DMS79 (cell line): ENCODE measurements around the gene CDK12.
"Not testable (repeated sequence)": the region's sequence is repeated elsewhere in the genome, so short reads cannot be mapped to it uniquely, and the experiment has no call there.

Experiments
- DNase-seq: peaks from one replicate; lab custom pipeline; 2025; lab: John Stamatoyannopoulos, UW

CDK12 gene

DNA sequence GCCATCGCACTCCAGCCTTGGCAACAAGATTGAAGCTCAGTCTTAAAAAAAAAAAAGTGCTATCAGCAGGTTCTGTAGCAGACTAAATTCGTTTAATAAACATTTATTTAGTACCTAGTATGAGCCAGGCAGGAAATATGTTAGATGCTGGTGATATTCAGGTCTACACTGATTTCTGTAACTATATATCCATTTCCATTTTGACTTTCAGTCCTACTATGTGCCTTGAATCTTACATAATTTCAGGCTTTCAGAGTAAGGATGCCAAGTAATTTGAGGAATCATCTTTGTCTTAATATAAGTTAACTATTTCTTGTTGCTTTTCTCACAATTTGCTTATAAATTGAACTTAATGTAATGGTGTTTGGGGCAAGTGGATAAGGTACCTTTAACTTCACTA is 46.2 kb downstream of the CDK12 start:
- no peak for DNase-seq

DNA sequence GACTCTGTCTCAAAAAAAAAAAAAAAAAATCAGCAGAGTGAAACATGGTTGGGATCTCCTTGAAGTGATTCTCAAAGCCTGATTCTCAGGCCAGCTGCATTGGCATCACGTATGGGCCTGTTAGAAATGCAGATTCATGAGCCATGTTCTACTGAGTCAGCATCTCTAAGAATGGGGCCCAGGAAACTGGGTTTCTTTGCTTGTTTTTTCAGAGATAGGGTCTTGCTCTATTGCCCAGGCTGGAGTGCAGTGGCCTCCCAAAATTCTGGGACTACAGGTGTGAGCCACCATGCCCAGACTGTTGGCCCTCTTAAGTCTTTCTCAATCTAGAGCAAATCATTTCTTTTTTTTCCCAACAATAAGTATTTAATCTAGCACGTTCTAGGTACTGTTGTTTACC is 47.7 kb downstream of the CDK12 start:
- no peak for DNase-seq

DNA sequence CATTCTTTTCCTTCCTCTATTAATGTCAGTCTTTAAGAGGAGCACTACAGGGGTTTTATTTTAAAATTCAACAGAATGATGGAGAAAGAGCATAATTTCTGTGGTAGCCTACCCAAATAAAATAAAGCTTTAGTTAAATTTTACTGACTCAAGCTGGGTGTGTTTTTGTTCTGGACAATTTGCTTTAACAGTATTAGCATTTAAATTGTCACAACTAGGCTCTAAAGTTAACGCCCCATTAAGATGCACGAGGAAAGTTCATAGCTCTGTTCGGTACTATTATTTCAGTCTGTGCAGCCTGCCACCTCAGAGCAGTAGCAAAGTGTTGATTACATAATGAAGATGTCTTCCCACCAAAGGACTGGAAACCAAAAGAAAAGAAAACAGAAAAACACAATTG is 52.0 kb downstream of the CDK12 start:
- DNase-seq, result no peak

DNA sequence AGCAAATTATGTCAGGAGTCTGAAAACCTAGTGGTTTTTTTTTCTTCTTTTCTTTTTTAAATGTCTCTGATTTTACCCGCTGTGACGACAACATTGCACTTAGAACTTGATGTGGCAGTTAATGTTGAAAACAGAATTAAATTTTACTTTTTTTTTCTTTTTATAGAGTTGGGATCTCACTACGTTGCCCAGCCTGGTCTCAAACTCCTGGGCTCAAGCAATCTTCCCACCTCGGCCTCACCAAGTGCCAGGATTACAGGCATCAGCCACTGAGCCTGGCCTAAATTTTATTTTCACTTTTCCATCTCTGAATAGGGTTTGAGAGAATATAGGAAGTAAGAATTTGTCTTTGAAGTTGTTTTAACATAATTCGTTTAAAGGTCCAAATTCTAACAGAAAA is 52.6 kb downstream of the CDK12 start:
- no peak for DNase-seq

DNA sequence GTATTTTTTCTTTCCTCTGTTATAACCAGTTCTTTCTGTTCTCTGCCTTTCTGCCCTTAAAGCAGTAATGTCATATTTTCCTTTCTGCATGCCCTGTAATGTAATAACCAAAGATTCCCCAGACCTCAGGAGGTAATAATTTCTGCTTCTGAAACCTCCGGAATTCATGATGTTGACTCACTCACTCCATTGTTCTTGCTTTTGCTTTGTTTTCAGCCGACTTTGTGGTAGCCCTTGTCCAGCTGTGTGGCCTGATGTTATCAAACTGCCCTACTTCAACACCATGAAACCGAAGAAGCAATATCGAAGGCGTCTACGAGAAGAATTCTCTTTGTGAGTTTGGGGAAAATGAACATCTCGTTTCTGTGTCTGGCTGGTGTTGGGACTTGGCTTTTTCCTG is 55.9 kb downstream of the CDK12 start:
- no peak for DNase-seq

DNA sequence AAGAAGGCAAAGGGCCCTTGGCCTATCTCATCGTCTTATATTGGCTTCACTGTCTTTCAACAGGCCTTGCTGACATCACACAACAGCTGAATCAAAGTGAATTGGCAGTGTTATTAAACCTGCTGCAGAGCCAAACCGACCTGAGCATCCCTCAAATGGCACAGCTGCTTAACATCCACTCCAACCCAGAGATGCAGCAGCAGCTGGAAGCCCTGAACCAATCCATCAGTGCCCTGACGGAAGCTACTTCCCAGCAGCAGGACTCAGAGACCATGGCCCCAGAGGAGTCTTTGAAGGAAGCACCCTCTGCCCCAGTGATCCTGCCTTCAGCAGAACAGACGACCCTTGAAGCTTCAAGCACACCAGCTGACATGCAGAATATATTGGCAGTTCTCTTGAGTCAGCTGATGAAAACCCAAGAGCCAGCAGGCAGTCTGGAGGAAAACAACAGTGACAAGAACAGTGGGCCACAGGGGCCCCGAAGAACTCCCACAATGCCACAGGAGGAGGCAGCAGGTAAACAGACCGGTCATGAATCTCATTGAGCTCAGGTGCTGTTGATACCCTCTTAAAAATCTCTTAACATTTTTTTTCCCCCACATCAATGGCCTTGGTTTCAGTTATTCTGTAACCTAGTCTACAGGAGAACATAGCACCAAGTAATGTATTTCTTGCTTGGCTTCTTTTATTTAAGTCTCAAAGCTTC is 64.7 kb downstream of the CDK12 start:
- DNase-seq, result no peak

DNA sequence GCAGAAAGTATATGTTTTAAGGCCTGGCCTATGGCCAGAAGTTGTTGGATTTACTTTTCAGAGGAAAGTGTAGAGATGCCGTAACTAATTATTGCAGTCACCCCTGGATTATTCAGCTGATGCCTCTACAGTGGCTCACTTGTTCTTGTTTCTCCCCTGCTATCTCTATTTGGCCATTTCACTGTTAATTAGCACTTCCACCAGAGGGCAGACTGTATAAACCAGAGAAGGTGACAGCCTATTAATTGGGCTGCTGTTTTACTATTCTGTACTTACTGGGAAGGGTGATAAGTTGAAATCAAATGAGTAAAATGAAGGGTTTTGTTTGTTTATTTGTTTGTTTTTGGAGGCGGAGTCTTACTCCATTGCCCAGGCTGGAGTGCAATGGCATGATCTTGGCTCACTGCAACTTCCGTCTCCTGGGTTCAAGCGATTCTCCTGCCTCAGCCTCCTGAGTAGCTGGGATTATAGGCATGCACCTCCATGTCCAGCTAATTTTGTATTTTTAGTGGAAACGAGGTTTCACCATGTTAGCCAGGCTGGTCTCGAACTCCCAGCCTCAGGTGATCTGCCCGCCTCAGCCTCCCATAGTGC is 66.0 kb downstream of the CDK12 start:
- no peak for DNase-seq

DNA sequence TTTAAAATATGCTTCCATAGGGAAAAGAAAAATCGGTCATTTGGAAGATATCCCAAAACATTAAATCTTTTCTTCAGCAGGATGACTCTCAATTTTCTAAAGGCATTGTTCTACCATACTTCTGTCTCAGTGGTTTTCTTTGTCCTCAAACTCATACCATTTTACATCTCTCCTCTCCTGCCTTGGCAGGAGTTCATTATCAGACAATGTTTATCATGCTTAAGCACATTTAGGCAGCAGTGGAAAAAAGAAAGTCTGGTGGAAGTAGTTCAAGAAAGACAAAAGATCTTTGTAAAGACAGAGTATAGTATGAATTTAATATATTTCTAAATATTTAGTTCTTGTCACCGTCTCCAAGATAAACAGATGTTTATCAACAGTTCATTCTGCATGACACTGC is 68.2 kb downstream of the CDK12 start:
- DNase-seq, result no peak

DNA sequence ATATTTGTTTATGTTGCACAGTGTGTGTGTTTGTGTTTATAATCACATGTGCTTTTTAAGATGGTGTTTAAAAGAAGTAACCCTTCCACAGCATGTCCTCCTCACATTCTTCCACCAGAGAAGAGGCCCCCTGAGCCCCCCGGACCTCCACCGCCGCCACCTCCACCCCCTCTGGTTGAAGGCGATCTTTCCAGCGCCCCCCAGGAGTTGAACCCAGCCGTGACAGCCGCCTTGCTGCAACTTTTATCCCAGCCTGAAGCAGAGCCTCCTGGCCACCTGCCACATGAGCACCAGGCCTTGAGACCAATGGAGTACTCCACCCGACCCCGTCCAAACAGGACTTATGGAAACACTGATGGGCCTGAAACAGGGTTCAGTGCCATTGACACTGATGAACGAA is 69.2 kb downstream of the CDK12 start:
- no peak for DNase-seq

DNA sequence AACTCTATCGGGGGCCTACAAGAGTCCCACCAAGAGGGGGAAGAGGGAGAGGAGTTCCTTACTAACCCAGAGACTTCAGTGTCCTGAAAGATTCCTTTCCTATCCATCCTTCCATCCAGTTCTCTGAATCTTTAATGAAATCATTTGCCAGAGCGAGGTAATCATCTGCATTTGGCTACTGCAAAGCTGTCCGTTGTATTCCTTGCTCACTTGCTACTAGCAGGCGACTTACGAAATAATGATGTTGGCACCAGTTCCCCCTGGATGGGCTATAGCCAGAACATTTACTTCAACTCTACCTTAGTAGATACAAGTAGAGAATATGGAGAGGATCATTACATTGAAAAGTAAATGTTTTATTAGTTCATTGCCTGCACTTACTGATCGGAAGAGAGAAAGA is 70.0 kb downstream of the CDK12 start:
- DNase-seq, result no peak

DNA sequence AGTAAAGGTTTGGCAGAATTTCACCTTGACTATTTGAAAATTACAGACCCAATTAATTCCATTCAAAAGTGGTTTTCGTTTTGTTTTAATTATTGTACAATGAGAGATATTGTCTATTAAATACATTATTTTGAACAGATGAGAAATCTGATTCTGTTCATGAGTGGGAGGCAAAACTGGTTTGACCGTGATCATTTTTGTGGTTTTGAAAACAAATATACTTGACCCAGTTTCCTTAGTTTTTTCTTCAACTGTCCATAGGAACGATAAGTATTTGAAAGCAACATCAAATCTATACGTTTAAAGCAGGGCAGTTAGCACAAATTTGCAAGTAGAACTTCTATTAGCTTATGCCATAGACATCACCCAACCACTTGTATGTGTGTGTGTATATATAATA is 72.6 kb downstream of the CDK12 start:
- peak; percentile 55 for DNase-seq

DNA sequence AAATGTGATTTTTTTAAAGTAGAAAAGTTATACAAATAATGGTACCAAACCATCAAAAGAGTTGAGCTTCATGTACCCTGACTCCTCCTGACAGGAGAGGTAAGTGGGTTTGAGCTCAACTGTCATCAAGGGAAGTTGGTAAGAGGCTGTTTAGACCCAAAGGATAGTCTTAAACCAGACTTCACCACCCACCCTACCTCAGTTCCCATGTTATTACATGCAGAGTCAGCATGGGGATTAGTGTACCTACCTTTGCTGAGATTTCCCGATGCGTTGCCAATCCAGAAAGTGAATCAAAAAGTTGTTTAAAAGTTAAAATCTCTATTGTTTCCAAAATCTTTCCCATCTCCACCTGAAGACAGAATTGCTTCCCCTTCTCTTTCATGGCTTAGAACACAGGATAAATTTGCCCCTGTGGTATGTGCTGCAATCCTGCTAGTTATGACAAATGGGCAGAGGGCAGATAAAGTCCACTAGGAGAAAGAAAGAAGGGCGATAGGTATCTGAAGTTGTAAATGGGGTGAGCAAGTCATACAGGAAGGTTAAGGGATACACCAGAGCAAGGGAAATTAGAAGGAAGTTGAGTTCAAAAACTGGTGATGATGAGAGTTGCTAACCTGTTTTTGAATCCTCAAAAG is 73.6 kb downstream of the CDK12 start:
- no peak for DNase-seq

DNA sequence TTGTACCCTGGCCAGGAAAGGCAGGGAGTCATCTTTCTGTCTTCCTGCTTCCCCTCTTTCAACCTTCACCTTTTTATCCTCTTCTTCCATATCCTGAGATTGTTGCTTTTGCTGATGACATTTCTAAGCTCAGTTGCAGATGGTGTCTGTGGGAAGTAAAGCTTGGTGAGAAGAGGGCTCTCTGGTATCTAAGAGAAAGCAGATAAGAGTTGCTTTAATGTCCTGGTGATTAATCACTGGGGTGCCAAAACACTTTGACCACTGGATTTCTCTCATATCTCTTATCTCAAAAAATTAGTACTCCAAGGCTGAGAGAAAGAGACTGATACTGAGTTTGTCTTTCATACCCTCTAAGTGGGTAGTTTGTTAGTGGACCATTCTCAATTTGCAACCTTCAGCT is 75.2 kb downstream of the CDK12 start:
- no peak for DNase-seq

DNA sequence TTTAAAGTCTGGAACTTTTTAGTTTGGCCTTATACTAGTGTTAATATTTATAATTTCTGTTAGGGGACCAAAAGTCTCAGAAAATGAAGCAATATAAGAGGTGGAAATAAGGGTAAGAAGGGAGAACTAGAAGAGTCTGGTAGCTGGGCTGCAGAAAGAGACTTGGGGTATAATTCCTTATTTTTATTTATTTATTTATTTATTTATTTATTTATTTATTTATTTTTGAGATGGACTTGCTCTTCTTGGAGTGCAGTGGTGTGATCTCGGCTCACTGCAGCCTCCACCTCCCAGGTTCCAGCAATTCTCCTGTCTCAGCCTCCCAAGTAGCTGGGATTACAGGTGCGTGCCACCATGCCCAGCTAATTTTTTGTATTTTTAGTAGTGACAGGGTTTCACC is 76.1 kb downstream of the CDK12 start:
- DNase-seq, result not testable (repeated sequence)

DNA sequence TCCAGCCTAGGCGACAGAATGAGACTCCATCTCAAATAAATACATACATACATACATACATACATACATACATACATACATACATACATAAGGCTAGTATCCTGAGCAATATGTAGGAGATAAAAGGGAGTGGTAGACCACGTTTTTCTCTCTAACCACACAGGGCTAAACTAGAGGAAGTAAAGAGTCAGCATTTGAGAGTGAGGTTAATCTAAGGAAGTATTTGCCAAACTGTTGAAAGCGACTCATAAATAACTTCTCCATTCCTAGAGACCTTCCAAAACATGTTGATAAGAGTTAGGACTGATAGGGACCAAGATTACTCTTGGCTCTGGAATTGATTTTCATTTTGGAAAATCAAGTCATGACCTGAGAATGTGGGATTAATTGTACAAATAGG is 77.6 kb downstream of the CDK12 start:
- DNase-seq, result no peak

DNA sequence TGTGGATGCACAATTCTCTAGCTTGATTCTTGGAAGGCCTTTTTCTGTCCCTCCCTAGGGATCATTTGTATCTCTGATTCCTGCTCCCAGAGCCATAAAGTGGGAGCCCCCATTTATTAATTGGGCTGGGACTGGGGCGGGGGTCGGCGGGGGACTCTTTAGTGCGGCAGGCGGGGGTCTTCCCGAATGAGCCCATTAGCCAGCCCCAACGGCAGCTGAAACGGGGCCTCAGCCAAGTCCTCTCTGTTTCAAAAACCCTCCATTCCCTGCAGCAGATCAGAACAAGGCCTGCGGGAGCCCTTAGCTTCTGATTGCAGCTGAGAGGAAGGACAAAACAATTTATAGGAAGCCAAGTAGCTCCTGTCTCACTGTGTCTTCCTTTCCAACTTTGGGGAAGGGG is 79.3 kb downstream of the CDK12 start:
- DNase-seq, result no peak

DNA sequence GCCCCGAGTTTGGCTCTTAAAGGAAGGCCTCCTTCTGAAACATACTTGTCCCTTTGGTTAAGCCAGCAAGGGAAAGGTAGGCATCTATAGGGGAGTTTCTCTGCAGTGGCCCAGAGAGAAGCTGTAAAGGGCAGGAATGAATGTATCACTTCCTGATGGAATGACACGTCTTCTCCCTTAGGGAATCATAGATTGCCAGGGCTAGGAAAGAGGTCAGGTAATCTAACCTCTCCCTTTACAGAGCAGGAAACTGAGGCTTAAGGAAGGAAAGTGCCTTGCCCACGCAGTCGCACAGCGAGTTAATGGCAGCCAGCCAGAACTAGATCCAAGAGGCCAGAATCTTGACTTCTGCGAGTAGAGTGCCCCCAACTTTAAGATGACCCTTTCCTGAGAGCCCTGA is 80.4 kb downstream of the CDK12 start:
- DNase-seq, result no peak

DNA sequence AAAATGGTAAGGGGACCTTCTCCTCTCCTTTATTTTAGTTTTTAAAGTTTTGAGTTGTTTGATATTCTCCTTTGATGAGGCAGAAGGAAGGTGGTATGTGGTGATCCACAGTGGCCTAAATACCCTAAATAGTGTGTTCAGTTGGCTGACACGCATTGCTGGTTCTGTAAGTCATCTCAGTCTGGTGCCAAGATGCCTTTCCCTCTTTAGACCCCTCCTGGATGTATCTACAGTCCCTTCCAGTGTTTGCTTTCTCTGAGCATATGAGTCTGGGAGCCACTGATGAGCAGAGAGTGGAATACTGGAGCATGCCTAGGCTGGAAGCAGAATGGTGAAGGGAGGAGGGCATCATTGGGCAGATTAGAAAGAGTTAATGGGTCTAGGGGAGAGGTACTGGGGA is 81.9 kb downstream of the CDK12 start:
- DNase-seq, result no peak

DNA sequence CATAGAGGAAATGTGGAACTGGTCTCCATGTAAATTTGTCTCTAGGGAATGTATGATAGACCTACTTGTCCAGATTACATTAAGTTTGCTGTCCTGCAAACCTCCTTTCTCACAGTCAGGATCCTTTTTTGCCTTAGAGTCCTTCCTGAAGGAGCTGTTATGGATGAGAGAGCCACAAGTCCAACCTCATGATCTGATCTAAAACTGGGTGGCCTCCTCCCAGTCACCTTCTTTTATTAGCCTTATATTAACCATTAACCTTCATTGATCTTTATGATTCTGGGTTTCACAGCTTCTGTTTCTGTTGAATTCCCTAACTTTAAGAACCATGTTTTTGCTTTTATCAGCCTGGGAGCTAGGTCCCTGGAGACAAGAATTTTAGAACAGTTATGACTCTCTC is 82.4 kb downstream of the CDK12 start:
- no peak for DNase-seq

DNA sequence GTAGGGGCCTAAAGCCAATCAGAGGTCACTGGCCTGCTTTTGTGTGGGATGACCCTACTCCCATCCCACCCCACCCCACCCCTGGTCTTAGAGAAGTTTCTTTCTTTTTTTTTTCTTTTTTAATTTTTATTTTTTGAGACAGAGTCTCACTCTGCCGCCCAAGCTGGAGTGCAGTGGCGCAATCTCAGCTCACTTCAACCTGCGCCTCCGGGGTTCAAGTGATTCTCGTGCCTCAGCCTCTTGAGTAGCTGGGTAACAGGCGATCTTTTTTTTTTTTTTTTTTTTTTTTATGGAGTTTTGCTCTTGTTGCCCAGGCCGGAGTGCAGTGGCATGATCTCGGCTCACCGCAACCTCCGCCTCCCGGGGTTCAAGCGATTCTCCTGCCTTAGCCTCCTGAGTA is 83.1 kb downstream of the CDK12 start:
- not testable (repeated sequence) for DNase-seq

DNA sequence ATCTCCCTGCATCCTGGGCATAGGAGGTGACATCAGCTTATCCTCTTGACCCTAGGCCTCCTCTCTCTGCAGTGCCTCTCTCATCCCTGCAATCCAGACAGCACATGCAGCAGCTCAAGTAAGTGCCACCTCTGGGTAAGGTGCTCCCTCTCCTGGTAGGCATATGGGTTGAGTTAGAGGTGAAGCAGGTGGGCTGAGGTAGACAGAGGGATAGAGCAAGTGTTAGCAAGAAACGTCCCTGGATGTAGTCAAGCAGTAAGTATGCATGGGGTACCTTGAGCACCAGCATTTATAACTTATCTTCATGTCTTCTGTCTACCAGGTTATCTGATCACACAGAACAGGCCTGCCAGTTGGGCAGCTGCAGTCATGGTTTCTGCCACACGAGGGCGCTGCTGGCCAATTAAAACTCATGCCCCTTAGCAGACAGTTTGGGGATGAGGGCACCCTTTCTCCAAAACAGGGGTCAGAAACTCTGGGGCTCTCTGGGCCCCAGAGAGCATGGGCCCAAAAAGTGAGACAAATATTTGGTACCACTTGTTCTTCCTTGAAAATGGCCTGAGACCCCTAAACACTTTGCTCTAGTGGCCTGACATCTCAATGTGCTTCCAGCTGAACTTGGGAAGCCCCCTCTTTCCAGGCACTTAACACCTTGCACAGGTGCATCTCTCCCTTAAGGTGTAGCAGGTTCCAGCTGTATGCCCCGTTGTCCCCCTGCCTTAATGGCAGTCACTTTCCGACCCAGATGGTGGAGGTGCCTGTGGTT is 86.6 kb downstream of the CDK12 start:
- DNase-seq, result no peak

DNA sequence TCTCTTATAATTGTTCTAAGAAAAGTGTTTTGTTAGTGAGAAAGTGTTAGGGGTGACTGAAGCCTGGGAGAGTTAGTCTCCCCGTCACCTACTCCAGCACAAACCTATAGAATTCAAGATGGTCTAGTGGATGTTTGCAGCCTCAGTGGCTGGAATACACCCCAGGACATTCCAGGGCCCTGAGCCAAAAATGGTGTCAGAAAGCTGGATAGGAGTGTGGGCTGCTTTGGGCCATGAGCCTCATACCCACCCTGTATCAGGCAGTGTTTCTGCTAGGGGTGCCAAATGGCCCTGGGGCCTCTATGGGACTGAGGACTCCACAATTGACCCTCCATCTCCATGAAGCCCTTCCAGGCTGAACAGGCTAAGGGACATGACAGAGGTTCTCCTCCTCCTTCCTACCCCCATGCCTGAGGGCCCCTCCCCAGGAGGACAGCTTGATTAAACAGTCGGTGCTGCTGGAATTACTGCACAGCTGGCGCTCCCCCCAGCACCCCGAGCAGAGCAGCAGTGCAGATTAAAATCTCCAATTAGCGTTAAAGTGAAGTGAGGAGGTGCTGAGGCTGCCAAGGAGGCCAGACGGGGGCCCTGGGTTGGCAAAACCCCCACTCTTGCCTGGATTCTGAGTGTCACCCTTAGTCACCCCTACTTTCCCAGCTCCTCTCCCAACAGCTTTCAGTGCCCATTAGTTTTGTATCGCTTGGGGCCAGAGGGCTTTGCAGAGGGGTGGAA is 87.4 kb downstream of the CDK12 start:
- no peak for DNase-seq
